Iris pigment epithelial cell (primary cell): ENCODE results near the gene BTC.
"Not testable (repeated sequence)": the region's sequence is repeated elsewhere in the genome, so short reads cannot be mapped to it uniquely, and the experiment has no call there.

Source experiments
- DNase-seq: peaks from one replicate; pipeline ENCODE4 v3.0.0-alpha.2; 2011; ENCODE audit warnings: low read depth

Gene BTC, protein sequence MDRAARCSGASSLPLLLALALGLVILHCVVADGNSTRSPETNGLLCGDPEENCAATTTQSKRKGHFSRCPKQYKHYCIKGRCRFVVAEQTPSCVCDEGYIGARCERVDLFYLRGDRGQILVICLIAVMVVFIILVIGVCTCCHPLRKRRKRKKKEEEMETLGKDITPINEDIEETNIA

DNA sequence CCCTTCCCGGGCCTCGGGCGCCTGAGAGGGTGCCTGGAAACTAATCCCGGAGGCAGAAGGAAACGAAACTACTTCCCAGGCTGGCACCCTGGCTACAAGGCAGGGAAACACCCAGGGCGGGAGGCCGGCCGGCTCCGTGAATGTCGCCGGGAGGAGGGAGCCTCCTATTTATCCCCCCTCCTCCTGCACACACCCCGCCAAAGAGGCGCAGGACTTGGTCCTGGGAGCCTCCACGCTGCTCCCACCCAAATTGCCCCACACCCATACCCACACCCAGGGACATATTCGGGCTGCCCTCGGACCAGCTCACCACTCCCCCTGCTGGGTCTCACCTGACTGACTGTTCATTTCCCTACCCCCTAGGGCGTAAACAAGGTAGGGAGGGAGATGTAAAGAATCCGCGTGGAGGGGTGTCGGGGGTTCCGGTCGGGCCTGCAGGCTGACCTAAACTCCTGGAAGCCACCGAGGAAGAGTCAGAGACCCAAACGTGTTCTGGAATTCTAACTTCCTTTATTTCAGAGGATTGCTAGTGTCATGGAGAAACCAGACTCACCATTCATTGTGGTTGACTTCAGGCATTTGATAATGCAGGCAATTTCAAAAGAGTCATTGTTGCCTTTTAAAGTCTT, at the start of gene BTC:
BTC (minus strand) TSS at position 142 of the 629 bp plus-strand sequence. CDS start 198 bp downstream, outside the sequence.
- DNase-seq = peak; percentile 3

DNA sequence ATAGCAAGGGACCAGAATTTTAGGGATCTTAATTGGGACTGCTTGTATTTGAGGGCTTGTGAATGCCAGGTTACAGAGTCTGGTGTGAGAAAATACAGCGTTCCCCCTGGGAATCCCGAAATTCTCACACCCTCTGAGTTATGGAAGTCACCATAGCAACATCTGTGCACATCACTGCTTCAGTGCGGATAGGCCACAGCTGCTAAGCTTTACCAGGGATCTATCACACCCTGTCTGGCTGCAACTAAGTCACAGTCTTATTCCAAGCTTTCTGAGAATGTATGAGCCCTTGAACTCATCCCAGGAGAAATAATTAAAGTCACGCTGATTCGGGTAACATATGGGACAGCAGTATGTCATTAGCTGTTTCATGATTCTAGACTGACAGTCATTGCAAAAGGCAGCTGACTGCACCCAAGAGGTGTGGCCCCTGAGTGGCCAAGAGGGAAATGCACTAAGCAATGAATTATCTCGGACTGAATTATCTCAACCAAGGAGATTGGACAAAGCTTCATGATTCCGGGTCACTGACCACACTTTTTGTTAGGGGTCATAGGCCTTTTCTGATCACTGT, 46.7 kb upstream of the BTC start:
- DNase-seq = no peak

DNA sequence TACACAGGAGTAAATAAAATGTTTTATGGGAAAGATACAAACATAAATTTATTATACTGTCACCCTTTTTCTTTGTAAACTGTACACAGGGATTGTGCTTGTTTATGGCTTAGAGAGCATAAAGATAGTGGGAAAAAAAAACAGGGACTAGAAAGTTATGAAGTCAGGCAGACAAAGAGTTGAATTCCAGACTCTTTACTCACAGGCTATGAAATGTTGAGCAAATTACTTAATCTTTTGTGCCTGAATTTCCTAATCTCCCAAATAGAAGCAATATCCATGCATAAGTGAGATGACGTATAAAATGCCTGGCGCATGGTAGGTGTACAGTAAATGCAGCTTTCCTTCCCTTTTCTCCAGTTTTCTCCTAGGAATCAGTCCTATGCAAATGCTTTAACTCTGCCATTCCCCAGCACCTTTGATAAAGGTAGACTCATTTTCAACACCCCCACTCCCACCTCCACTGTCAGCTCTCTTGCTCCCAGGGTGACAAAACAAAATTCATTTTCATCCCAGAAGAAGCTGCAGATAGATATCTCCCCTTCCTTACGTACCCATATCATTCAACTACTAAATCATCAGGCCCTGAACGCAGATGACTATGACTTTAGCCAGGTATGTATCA, 44.5 kb upstream of the BTC start:
- peak; percentile 57 for DNase-seq

DNA sequence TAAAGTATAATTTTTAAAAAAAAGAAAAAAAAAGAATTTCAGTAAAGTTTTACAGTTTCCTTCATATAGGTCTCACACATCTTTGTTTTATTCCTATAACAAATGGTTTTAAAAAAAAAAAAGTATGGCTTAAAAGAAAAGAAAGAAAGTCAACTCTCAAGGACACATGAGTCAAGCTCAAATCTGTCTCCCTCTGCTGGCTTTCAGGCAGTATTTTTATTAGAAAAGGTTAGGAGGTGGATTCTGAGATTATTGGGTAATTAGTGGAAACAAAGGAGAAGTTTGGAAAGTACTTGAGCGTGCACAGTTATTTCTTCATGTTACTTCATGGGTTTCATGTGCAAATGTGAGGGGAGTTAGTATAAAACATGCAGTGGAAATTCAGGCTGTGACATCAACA, 36.6 kb upstream of the BTC start:
- DNase-seq = peak; percentile 17

DNA sequence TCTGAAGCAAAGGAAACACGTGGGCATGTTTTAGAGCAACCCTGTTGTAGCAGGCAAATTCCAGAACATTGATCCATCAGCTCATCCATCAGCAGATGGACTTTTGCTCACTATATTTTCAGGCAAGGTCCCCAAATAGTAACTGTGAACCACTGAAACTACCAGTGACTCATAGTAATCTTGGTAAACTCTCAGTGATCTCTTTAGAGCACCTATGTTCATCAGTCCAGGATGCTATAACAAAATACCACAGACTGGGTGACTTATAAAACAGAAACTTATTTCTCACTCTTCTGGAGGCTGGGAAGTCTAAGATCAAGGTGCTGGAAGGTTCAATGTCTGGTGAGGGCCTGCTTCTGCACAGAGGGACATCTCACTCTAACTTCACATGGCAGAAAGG, 28.9 kb upstream of the BTC start:
- no peak for DNase-seq

DNA sequence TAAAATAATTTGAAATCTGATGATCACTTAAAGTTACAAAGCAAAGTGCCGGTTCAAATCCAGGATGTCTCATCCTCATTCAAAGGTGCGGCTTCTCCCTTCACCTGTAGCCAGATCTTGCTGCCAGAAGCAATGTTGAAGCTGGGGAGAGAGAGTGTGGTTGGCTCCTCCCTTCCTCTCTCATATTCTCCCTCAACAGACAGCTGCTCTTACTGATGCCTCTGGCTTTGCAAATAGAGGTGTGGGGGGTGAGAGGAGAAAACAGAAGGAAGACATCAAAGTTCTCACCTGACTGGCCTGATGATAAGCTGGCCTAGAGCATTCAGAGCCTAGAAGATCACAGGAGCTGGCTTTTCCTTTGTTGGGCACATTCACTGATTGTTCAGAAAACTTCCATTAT, 28.3 kb upstream of the BTC start:
- no peak for DNase-seq

DNA sequence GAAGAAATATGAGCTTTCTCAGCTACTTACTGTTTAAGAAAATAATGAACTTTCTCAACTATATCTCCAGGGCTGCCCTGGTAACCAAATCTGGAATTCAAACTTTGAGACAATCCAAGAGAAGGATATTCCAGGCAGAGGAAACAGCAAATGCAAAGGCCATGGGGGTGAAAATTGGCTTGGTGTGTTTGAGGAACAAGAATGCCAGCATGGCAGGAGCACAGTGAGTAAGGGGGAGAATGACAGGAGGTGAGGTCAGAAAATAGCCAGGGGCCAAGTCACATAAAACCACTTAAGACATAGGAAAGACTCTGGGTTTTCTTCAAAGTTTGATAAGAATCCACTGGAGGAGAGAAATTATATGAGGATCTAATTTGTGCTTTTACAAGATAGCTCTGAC, 27.2 kb upstream of the BTC start:
- no peak for DNase-seq

DNA sequence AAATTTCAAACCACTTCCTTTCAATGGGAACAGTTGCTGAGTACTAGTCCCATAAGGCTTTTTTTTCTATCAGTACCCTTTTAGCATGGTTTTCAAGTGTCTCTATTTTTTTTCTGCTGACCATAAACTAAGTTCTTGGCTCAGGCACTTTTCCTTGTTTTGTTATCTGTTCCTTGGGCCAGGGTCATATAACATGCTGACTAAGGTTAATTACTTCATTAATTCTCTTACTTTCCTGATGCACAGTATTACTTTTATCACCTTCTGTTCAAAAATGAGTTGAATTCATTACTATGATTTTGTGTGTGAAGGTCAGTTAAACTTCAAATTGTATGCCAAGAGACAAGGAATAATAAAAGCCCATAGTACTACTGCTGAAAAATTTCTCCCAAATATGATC, 19.7 kb upstream of the BTC start:
- no peak for DNase-seq

DNA sequence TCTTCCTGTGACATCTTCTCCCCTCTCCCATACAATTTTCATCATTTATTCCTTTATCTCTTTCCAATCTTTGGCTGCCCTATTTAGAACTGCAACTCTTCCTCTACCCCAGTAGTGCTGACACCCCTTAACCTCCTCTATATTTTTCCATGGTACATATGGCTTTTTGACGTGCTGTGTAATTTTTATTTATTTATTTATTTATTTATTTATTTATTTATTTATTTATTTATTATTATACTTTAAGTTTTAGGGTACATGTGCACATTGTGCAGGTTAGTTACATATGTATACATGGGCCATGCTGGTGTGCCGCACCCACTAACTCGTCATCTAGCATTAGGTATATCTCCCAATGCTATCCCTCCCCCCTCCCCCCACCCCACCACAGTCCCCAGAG, 17.7 kb upstream of the BTC start:
- not testable (repeated sequence) for DNase-seq

DNA sequence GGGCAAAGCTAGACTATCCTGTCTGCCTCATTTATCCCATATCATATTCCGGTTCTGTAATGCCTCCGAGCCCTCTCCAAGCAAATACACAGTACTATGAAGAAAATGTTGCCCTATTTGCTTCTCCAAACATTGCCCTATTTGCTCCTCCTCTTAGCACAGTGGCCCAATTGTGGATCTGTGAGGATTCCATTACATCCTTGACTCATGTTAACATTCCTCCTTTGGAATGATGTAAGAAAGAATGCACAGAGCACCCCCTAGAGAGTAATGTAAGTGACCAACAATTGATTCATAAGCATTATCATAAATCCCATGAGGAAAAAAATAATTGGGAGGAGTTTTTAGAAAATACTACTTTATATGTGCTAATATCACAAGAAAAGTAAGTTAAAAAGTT, 11.3 kb upstream of the BTC start:
- peak; percentile 66 for DNase-seq

DNA sequence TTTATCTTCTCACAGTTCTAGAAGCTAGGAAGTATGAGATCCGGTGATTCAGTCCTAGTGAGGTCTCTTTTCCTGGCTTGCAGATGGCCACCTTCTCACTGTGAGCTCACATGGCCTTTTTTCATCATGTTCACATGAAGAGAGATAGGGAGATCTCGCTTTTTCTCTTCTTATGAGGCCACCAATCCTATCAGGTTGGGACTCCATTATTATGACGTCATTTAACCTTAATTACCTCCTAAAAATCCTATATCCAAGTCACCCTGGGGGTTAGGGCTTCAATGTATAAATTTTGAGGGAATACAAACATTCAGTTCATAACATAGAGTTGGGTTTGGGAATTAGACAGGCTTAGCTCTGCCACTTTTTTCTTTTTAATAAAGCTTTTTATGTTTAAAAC, 6.0 kb upstream of the BTC start:
- no peak for DNase-seq

DNA sequence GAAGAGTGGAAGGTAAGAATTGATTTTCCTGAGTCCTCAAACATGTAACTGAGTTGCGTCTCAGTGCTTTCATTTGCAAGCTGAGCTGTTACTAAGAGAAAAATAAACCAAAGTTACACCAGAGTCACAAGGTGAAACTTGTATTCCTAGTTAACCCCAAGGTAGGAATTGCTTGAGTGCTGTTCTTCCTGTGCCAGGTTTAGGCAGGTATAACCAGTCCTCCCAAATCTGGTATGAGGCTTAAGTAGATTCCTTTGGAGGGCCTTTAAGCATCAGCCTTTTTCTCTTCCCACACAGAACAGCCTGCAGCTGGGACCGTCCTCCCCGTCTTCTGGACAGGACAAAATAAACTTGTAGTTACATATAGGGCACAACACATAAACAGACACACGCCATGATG, 2.3 kb upstream of the BTC start:
- no peak for DNase-seq

DNA sequence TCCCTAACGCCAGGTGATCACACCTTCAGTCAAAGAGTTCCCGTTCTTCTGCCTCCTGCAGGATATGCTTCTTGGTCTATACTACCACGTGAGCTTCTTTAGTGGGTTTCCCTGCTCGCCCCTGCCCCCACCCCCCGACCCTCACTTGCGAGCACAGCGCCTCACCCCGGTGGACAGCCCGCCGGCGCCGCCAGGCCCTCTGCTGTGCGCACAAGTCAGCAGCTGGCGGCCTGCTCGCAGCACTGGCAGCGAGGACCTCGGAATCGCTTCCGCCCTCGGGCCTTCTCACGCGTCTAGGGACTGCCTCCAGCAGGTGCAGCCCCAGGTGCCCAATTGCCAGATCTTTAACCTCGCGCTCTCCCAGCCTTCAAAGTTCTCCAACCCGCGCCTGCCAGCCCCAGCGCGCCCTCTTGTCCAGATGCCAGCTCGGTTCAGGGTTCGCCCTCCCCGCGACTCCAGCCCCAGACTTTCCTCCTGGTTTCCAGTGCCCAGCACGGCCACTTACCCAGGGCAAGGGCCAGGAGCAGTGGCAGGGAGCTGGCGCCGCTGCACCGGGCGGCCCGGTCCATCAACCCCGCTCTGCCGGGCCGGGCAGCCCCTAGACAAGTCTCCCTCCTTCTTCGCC, 454 bp downstream of the BTC start:
- DNase-seq = peak; percentile 21

DNA sequence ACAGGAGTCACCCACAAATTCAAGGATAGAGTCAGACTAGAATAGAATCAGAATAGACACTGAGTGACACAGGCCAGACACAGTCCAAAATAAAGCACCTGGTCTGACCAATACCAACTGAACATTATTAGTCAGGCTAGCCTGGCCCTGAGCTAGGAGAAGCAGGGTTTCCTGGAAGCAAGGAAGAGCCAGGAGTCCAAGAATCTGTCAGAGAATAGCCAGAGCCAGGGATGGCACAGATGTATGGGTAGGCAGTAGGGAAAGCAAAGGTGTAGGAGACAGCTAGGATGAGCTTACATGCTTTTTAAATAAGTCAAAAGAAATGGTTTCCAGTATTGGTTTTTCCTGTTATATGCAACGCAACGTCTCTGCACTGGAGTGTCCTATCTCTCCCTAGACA, 3.7 kb downstream of the BTC start:
- DNase-seq = no peak

DNA sequence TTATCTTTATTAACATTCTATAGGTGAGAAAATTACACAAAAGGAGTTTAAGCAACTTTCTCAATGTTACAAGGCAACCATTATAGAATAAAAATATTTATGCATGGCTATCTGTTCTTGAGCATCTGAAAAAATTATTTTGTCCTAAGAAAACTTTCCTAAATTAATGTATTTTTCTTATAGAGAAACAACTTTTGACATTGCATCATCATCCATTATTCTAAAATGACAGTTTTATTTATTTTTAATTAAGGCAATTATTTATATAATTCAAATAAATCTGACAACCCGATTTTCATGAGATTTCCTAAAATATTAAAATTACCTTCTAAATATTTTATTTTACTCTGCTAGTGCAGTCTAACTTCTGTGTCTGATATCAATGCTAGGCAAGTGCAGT, 4.8 kb downstream of the BTC start:
- DNase-seq = no peak

DNA sequence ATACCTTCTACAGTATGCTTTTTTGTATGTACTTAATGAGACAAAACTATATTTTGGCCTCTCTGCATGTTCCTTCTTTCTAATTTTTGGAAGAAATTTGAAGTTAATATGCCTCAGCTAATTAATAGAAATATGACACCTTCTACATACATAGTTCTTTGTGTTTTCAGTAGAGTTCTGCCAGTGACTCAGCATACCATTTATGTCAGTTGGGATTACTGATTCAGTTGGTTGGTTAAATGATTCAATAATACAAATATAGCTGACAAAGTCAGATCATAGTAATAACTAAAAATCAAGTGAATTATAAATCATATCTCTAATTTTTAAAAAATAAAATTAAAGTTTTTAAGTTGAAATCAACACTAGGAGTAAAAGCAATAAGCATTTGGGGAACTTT, 16.8 kb downstream of the BTC start:
- DNase-seq = no peak

DNA sequence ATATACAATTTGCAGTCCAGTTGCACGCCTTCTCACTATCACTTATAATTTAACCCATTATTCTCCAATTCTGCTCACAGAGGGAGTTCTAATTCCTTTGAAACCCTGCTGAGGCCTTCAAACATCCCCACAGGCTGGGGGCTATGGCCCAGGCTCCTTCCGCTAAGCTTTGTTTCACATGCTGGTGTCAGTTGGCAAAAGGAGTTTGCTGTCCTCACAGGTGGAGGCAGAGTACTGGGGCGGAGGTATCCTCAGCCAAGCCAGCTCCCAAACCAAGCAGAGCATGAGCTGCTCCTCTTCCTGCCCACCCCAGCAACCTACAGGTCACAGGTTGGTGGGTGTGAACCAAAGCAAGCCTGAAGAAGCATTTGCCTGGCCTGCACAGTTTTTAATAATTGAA, 21.5 kb downstream of the BTC start:
- no peak for DNase-seq

DNA sequence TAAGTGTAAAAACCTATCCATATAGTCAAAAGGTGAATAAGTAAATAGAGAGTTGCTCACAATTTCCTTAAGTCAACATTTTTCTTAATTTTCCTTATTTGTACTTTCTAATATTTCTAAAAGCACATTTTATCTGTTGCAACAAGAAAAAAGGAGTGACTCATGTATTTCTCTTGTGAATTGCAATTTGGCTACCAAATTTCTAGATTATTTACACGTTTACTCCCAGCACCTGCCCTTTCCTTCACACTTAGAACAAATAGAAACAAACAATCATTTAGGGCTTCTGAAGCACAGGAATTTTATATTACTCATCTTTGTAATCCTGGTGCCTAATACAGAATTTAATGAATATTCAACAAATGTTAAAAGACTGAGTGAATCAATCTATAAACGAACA, 22.2 kb downstream of the BTC start:
- DNase-seq = no peak

DNA sequence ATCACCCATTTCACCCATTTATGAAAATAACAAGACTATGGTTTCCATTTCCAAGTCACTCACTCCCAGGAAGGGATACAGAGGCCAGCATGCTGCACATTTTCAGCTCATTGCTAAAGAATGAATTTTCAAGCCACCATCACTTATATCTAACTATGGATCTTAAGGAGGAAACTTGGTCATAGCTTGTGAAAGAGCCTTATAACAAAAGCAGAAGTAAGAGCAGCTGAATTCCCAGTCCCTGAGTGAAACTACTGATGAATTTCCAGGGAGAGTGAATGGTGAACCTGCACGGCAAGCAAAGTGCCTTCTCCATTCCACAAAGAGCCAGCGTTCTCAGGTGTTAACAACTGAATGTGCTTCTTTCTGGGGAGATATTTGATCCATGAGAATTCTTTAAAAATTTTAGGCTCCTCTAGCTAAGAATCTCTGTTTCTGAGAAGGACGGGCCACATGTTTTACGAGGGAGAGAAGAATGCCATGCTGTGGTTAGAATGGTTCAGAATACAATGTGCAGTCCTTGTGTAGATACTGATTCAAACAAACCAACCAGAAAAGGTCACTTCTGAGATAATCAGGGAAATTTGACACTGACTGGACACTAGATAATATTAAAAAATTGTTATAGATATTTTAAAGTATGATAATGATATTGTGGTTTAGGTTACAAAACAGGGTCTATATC, 24.0 kb downstream of the BTC start:
- no peak for DNase-seq

DNA sequence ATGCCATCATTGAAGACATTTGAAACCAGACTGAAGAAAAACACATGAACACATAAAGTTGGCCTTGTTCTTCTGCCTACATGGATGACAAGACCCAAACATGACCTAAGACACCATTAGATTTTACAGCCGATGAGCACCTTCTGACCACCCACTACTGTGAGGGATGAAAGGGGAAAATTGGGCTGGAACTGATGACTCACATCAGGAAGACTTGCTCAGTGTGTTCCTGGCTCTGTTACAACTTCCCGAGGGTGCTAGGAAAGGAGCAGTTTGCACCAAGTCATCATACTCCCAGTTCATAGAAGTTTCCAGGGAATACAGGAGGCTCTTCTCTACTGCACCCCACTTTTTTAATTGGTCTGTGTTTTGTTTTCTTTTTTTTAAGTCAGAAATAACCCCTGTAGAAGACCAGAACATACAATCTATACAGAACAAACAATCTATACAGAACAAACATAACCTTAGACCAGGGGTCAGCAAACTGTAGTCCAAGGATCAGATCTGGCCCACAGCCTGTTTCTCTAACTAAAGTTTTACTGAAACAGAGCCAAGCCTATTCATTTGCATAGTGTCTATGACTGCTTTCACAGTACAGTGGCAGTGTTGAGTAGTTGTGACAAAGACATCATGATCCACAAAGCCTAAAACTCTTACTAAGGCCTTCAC, 25.3 kb downstream of the BTC start:
- DNase-seq = peak; percentile 38

DNA sequence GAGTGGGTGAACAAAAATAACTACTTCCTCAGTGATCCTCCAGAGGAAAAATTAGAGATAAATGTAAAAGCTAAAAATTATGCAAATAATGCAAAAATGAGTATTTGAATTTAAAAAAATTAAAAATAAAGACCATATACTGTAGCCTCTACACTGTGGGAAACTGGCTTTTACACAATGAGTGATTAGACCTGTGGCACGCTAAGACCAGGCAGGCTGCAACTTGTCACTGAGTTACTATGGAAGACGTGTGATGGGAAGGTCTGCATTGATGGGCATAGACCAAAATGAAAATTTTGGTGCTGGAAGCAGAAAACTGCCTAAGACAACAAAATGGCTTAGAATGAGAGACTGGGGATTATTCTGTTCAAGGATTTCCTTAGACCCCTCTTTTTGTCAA, 30.2 kb downstream of the BTC start:
- no peak for DNase-seq
